ENCODE data around the gene SRSF2.
A peak's percentile ranks its signal among the peaks of the same experiment; 100 is the strongest.
"Not testable (repeated sequence)": the region's sequence is repeated elsewhere in the genome, so short reads cannot be mapped to it uniquely, and the experiment has no call there.

SRSF2 gene

DNA sequence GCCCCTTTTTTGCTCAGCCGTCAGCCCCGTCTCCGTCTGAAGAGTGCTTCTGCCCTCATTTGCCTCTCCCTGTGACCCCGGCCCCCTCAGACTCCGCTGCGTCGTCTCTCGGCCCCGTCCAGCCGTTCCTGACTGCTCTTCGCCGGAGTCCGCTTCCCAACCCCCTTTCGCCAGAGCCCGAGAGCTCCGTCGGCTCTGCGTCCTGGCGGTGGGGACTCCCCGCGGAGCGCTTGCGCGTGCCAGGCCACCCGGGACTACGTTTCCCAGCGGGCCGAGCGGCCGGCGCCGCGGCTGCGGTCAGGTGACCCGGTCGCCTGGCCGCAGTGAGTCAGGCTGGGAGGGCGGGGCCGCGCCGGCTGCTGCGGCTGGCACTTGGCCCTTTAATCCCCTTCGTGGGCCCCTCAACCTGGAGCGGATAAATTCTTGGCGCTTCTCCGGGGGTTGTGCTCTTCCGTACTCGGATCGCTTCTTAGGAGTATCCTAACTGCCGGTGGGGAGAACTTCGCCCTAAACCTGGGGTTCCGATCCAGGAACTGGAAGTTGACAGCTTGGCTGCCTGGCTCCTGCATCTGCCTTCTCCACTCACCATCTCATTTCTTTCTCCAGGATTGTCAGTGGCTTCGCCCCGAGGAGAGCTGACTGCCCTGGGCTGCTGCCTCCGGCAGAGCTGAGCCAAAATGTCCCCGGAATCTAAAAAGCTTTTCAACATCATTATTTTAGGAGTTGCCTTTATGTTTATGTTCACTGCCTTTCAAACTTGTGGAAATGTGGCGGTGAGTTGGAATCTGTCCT, 741 bp upstream of the SRSF2 start, which contains the start of gene MFSD11:
TSS of gene MFSD11 (plus strand) at position 444 of the 792 bp plus-strand sequence. CDS start at position 678, 234 bp downstream.
- DNase-seq, result peak; percentile 89

DNA sequence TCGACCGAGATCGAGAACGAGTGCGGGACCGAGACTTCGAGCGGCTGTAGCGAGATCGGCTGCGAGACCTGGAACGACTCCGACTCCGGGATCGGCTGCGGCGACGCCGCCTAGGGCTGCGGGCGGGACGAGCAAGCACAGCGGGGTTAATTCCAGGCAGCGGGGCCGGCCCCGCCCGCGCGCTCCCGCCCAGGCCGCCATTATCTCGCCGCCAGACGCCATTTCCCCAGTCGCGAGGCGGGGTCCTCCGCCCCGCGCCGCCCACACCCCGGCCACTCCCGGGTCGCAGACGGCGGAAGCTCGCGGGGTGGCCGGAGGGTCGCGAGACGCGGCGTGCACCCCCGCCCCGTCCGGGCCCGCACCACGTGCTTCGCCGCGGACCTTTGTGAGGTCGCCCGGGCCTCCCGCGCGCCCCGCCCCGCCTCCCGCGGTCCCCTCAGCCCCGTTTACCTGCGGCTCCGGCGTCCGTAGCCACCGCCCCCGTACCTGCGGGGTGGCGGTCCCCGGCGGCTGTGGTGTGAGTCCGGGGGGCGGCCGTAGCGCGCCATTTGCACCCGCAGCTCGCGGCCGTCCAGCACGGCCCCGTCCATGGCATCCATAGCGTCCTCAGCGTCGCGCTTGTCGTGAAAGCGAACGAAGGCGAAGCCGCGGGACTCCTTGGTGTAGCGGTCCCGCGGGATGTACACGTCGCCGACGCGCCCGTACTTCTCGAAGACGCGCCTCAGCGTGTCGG, 616 bp downstream of the SRSF2 start:
- DNase-seq, result no peak

DNA sequence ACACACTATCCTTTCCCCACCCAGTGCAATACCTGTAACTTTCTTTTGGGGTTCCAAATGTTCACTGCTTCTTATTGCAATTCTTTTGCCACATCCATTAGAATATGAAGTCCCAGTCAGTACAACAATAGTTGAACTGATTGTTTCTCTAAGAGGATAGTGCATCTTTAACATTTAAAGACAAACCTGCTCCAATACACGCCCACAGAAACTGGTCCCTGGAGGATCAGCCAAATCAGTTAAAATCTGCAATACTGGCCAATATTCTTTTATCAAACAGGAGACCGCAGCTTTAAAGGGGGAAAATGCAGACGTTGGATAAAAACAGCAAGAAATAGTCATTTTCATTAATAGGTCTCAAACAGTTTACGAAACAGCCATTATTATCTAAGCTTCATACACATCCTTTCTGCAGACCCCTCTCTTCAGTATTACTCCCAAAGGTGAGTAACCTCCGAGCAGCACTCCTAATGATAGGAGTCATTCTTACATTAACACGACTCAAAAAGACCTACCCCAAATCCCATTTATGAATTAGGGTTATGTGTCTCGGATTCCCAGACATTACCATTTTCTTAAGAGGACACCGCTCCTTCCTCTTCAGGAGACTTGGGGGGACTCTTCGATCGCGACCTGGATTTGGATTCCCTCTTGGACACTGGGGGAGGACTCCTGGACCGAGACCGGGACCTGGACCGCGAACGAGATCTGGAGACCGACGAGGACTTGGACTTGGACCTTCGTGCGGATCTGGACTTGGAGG, 1.4 kb downstream of the SRSF2 start:
- no peak for DNase-seq

DNA sequence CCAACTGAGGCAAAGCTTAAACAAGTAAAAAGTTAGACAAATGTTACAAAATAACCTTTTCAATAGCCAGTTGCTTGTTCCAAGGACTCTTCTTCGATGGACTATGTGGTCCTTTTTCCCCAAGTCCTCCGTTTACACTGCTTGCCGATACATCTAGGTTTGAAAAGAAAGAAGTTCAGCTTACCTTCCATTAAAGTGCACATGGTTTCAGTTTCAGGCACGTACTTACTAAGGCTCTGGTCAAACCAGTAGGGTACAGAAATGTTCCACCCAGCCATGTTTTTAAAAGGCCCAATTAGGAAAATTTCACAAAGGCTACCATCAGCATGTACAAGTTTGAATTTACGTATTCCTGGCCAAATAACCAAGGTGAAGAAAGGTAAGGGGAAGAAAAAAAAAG, 2.1 kb downstream of the SRSF2 start:
- no peak for DNase-seq

DNA sequence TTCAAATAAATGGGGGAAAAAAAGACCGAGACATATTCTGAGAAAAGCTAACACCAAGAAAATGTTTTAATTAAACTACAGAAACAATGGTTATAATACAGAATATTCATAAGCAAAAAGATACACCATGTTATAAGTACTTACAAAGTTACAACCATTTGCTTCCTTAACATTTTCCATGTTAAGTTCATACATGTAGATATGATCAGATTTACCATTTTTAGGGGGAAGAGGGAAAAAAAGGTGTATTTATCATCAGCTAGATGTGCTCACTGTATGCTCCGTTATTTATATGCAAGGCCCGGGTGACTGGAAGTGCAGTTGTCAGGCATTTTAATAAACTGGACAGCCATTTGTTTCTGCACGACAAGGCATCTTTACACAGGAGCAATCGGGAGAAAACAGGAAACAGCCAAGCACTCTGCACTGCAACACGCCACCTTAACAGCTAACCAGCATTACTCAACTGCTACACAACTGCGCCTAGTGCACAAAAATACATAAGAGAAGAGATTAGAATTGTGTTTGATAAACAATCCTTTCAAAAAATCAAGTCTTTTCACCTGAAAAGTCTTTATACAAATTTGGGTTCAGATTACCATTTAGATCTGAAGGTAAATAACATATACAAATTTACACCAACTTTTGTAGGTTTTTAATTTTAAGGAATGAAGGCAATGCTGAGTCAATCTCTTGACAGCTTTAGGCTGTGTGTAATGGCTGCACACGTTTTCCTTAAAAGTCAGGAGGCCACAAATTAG, 2.9 kb downstream of the SRSF2 start:
- DNase-seq, result no peak

DNA sequence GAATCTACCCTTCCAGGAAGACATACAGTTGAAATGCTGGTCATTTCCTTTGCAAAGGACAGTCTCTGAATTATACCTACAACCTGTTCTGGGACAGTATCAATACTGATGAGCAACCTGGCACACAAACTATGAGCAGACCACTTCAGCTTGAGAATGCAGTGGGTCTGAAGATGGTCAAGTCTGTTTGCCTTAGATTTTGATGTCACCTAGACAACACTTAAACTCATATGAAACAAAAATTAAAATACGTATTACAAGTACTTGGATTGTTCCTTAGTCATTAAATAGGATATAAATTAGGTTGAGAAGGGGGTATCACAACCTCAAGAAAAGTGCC, 3.5 kb downstream of the SRSF2 start:
- DNase-seq, result no peak

DNA sequence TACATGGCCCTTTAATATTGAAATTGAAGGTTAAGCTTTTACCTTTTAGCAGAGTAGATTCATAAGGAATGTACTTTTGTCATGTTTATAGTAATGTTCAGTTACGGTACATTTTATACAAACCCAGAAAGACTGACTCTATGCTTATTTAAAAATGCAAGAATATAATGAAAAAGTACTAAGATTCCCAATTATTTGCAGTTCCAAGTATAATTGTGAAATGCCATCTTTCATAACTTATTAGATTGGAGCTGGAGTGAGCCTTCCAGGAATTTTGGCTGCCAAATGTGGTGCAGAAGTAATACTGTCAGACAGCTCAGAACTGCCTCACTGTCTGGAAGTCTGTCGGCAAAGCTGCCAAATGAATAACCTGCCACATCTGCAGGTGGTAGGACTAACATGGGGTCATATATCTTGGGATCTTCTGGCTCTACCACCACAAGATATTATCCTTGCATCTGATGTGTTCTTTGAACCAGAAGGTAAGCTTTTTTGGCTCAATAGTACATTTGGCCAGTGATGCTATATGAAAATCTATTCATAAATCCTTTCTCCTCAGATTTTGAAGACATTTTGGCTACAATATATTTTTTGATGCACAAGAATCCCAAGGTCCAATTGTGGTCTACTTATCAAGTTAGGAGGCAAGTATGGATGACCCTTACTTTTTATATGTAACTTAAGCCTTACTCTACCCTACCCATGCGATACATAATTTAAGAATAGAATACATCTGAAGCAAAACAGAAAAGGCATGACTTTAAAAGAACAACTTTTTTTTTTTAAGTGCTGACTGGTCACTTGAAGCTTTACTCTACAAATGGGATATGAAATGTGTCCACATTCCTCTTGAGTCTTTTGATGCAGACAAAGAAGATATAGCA, 4.2 kb downstream of the SRSF2 start:
- DNase-seq, result no peak

DNA sequence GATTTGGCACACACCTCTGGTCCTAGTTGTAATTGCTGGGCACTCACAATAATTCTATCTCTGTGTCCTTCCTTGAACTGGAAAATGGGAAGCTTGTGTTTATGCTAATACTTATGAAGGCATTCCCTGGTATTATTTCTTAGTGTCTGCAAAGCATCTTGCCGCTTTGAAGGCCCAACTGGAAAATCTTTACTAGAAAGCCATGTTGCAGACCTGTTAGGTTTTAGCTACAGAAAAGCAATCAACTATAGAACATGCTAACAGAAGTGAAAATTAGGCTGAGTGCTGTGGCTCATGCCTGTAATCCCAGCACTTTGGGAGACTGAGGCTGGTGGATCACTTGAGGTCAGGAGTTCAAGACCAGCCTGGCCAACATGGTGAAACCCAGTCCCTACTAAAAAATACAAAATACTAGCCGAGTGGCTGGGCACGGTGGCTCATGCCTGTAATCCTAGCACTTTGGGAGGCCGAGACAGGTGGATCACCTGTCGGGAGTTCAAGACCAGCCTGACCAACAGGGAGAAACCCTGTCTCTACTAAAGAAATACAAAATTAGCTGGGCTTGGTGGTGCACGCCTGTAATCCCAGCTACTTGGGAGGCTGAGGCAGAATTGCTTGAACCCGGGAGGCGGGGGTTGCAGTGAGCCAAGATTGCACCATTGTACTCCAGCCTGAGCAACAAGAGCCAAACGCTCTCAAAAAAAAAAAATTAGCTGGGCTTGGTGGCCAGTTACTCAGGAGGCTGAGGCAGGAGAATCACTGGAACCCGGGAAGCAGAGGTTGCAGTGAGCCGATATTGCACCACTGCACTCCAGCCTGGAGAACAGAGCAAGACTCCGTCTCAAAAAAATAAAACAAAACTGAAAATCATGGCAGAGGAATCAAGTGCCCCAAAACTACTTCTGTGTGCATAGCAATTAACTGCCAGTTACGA, 5.1 kb downstream of the SRSF2 start:
- DNase-seq, result not testable (repeated sequence)

DNA sequence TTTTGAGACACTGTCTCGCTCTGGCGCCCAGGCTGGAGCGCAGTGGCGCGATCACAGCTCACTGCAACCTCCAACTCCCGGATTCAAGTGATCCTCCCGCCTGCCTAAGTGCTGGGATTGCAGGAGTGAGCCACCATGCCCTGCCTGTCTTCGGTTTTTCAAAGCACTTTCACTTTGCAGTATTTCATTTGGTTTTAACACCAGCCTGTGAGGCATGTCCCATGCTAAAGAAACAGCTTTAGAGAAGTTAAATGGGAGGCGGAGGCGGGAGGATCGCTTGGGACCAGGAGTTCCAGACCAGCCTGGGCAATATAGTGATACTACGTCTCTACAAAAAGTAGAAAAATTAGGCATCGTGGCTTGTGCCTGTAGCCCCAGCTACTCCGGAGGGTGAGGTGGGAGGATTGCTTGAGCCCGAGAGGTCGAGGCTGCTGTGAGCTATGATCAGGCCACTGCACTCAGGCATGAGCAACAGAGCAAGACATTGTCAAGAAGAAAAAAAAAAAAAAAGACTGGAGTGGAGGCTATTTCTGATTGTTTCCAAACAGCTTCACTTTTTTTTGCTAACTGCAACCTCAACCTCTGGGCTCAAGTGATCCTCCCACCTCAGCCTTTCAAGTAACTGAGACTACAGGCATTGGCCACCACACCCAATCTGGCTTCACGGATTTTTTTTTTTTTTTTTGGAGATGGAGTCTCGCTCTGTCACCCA, 9.2 kb downstream of the SRSF2 start:
- DNase-seq, result no peak

DNA sequence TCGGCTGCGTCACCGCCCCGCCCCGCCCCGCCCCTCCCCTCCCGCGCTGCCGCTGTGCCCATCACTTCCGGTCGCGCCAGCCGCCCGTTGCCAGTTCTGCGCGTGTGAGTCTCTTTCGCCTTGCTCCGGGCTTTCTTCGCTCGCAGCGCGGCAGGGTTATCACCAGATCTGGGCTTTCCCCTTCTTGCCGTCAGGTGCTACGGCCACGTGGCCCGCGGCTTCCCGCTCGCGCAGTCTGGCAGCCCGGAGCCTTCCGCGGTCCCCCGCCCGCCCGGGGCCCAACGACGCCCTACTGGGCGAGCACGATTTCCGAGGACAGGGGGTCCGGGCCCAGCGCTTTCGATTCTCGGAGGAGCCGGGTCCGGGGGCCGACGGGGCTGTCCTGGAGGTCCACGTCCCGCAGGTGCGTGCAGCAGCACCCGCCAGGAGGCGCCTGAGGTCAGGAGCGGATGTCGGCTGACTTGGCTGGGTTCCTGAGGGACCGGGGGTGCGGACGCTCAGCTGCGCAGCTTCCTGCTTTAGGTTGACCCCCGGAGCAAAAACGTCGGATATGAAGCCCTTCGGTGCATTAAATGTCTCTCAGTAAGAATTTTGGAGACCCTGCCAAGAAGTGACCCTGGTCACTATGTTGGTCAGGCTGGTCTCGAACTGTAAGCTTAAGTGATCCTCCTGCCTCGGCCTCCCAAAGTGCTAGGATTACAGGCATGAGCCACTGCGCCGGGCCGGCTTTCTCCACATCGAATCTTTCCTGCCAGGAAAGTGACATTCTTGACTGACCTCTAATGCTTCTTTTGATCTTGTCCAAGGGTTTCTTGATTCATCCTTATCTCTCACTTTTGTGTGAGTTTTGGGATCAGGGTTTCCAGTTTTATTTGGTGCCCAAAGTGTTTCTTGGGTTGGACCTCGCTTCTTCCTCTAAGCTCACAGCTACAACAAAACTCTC, 10.1 kb downstream of the SRSF2 start, which contains the start of gene METTL23:
TSS of gene METTL23 (plus strand) at position 64 of the 943 bp plus-strand sequence. CDS start 2,872 bp downstream, outside the sequence.
- no peak for DNase-seq

DNA sequence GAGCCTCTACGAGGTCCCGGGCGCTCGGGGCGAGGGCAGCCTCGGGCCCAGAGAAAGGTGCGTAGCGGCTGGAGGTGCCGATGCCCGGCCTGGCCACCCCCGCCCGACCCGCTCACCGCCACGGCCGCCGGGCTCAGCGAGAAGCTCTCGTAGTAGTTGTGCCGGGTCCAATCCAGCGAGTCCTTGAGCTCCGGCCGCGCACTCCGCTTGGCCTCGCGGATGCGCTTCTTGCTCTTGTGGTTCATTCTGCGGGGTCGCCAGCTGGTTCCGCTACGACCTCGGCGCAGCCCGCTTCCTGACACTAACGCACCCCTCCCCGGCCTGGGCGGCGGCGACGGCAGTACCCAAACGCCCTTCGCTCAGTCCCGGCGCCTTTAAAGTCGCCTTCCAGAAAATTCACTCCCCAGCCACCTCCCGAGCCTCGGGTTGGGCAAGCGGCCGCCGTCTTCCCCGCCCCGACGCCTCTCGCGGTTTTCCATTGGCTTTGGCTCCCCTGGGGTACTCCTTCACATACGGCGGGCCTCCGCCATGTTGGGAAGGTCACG, 10.8 kb downstream of the SRSF2 start, which contains the start of gene JMJD6:
TSS of gene JMJD6 (minus strand) at position 376 of the 545 bp plus-strand sequence. CDS start at position 245, 131 bp downstream.
- DNase-seq, result peak; percentile 92

DNA sequence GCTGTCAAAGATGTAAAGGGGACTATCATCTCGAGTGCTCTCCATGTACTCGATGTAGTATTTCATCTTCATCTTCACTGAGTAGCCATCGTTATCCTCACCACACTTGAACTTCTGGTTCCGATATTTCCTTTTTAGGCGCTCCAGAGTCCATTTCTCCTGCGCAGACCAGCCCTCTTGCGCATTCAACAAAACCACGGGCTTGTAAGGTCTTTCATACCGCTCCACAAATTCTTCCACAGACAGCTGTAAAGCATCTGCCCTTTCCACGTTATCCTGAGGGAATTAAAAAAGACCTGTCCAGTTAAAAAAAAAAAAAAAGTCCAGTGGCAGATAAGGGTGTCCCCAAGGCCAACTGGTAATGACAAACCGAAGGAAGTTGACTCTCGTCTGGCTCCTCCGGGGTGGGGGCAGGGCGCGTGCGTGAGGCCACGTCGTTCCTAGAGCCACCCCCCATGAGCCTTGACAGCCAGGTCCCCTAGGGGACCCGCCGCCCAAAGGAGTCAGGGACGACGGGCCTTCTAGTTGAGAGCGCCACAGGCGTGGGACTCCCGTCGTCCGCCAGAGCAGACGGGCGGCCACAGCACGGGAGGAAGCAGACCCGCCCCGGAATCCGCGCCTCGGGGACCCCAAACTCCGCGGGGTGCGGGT, 11.4 kb downstream of the SRSF2 start:
- no peak for DNase-seq

DNA sequence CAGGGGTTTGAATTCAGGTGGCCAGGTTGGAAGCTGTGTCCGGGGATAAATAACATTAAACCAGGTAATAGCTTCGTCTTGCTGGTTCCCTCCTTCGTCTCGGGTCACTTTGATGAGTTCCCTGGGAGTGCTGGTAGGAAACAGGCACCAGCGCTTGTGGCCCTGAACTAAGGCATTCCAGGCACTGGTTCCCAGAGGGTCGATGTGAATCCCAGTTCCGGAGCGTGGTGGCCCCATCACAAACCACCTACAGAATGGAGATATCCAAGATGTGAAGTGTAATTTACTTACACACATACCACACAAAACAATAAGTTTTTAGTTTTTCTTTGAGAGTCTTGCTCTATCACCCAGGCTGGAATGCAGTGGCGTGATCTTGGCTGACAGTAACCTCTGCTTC, 13.3 kb downstream of the SRSF2 start:
- DNase-seq, result no peak

DNA sequence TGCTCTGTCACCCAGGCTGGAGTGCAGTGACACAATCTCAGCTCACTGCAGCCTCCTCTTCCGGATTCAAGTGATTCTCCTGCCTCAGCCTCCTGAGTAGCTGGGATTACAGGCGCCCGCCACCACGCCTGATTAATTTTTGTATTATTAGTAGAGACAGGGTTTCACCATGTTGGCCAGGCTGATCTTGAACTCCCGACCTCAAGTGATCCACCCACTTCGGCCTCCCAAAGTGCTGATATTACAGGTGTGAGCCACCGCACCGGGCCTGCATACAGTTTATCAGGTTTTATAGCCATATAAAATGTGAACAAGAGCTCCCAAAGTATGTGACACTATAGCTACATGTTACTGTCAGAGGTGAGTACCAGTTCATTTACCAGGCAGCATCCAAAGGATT, 14.2 kb downstream of the SRSF2 start:
- not testable (repeated sequence) for DNase-seq

DNA sequence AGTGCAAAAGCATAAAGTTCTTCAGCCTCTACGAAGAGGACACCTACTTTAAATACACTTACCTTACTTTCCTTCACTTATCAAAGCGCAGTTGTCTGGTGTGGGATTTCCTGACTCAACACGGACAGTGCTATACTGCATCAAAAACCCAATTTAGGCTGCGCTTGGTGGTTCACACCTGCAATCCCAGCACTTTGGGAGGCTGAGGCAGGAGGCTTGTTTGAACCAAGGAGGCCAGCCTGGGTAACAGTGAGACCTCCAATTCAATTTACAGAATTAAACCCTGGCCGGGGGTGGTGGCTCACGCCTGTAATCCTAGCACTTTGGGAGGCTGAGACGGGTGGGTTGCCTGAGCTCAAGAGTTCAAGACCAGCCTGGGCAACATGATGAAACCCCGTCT, 14.9 kb downstream of the SRSF2 start:
- no peak for DNase-seq

DNA sequence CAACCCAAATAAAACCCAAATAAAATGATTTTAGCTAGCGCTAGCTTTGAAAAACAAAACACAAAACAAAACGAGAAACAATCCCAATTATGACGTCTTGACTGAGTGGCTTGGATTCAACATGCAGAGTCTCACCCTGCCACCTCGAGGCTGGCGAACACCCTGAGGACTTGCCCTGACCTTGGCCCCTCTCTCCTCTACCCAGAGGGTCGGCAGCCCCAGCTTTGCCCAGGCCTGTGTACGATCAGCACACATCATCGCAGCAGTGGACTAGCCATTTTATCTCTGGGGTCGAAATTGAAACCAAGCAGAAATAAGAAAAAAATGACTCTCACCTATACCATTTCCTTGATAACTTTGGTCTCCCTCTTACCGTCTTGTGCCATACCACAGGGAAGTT, 15.7 kb downstream of the SRSF2 start:
- no peak for DNase-seq

DNA sequence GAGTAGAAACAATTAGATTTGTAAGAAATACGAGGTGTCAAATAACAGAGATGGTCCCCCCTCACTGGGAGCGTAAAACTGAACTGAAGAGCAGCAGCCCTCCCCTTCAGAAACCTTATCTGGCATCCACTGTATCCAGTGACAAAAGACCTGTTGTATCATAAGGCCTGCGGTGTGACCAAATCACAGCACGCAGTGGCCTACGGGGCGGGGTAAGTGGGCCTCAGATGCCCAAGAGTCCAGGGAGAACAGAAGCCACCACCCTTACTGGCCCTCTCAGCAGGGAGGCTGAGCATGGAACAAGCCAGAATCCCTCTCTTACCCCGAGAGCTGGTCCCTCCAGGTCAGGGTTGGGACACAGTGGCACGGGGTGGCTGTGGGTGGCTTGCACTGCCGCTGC, 16.2 kb downstream of the SRSF2 start:
- DNase-seq, result no peak

DNA sequence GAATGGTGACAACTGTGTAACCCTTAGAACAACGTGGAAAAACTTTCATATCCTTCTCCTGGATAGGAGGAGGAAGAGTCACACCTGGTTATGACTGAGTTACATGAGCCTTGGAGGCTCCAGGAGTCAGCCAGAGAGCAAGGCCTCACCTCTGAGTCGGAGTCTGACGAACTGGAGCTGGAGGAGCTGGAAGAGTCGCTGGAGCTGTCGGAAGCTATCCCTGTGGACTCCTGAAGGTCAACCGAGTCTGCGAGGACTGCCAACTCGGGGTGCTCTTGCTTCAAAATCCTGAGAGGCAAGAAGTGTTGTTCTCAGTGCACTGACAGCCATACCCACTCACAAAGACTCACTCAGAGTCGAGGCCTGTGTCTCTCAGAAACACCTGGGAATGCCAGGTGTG, 16.9 kb downstream of the SRSF2 start:
- no peak for DNase-seq
